WI38 (cell line): Measurements from ENCODE around the gene HMG20A.

Source experiments
- H3K4me3 ChIP-seq: 2 replicates; pipeline ENCODE4 v1.5.1; 2011; ENCODE audit warnings: low read depth, mild to moderate bottlenecking, control low read depth, low read length
- CTCF ChIP-seq: IDR thresholded peaks from 2 replicates; pipeline ENCODE4 v1.5.1; 2012; ENCODE audit warnings: low read depth, mild to moderate bottlenecking, control low read depth, low read length

HMG20A gene

GRCh38 chr15:77533578-77534430 lies 113.1 kb downstream of the HMG20A start:
- no peak overlapping the region for H3K4me3 ChIP-seq
- TF ChIP-seq CTCF: no peak
